VCaP (cell line): ENCODE measurements around the gene SHISA6.

Experiments
- H3K27ac ChIP-seq: fragments of 450-650 bp; 2 replicates; pipeline ENCODE4 v1.5.1; 2017
- TF ChIP-seq, protein P1 (sequence below): fragments of 450-650 bp; conservative IDR thresholded peaks from 2 replicates; pipeline ENCODE4 v1.5.1; 2017; ENCODE audit warnings: mild to moderate bottlenecking, moderate library complexity

SHISA6 gene

DNA sequence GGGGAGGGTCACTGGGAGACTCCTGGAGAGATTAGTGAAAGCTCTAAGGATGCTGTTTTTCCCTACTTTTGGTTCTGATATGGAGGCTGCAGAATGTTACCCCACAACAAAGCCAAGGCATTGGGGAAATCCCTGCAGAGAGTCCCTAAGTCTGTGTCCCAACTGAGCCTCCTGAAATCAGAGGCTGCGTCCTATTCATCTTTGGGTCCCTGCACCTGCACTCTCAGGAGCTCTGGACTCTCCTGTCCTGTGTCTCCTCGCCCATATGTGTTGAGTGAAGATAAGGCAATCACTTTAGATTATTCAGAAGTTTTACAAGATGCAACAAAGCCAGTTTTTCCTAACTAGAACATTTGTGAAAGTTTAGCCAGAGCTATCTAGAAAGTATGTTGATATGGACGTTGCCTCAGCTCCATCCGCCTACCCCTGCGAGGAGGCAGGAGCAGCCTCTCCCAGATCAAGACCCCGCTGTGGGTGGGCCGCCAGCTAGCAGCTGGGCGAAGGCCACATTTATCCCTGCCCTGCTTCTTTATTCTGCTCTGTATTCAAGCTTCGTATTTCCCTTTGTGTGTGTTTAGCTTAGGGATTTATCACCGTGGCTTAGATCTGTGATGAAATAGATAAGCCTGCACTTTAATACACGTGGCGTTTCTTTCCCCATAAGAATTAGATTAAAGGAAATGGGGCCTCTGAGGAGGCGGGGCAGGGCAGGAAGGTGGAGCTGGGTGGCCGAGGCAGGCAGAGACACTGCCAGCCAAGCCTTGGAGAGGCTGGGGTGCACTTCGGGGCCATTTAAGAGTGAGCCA lies 37.4 kb downstream of the SHISA6 start:
- H3K27ac ChIP-seq = peak overlapping the region; percentile 93
- TF ChIP-seq, protein P1, sequence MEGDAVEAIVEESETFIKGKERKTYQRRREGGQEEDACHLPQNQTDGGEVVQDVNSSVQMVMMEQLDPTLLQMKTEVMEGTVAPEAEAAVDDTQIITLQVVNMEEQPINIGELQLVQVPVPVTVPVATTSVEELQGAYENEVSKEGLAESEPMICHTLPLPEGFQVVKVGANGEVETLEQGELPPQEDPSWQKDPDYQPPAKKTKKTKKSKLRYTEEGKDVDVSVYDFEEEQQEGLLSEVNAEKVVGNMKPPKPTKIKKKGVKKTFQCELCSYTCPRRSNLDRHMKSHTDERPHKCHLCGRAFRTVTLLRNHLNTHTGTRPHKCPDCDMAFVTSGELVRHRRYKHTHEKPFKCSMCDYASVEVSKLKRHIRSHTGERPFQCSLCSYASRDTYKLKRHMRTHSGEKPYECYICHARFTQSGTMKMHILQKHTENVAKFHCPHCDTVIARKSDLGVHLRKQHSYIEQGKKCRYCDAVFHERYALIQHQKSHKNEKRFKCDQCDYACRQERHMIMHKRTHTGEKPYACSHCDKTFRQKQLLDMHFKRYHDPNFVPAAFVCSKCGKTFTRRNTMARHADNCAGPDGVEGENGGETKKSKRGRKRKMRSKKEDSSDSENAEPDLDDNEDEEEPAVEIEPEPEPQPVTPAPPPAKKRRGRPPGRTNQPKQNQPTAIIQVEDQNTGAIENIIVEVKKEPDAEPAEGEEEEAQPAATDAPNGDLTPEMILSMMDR = no peak

DNA sequence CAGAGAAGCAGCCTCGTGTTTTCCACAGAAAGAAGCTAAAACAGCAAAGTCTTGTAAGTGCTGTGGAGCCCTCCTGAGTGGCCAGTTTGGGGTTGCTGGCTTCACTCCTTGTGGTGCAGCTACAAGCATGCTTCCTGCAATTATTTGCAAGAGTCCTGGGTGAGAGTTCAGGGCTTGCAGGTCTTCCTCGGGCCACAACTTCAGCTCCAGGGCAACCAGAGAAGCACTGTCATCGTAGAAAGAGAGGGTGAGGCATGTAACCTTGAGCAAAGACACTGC lies 37.9 kb downstream of the SHISA6 start:
- TF ChIP-seq, protein P1 = no peak
- peak overlapping the region; percentile 93 for H3K27ac ChIP-seq

DNA sequence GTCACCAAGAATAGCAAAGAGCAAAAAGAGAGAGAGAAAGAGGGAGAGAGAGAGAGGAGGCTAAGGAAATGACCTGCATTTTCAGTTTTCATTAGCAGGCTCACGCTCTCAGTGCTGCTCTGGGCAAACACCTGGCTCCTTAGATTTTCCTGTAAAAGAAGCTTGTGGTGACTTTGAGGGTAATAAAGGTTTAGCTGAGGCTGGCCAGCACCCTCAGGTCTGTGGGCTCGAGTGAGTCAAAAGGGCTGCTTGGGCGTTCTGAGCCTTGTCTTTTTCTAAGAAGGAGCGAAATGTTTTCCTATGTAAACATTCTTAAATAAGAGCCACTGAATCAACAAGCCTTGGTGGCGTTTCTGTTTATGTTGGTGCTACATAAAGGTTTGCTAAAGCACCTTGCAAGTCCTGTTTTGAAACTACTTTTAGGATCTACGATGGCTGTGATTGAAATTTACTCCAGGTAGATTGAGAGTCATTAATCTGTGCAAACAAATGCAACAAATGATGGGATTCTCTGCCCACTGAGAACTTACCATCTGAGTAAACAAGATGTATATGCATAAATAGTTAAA lies 38.8 kb downstream of the SHISA6 start:
- H3K27ac ChIP-seq = peak overlapping the region; percentile 93
- TF ChIP-seq, protein P1 = no peak

DNA sequence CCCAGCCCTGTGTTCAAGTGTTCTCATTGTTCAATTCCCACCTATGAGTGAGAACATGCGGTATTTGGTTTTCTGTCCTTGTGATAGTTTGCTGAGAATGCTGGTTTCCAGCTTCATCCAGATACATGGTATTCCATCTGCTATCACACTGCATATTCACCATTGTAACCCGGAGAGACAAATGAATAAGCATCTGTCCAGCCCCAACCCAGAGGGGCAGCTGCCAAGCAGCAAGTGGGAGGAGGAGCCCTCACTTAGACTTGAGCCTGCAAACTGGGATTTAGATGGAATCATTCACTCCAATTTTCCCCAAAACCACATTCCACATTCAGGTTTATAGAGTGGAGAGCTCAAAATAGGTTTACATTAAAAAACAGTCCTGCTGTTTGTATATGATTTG lies 41.6 kb downstream of the SHISA6 start:
- TF ChIP-seq, protein P1 = no peak
- H3K27ac ChIP-seq = no peak overlapping the region

DNA sequence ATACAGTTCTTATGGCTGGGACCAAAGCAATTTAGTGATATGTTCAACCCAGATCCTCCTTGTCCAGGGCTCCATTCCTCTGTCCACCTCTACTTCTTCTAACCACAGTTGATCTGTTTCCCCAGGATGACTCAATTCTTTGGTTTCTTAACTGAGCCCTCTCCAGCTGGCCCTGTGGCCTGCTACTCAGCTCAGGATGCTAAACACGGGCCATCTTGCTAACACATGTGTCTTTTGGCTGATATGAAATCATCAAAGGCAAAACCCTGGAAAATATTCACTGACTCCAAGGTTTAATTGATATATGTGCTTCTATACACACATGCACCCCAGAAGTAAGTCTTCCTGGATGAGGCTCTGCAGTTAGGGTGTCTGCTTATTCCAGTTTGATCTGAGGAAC lies 43.8 kb downstream of the SHISA6 start:
- no peak overlapping the region for H3K27ac ChIP-seq
- TF ChIP-seq, protein P1 = no peak

DNA sequence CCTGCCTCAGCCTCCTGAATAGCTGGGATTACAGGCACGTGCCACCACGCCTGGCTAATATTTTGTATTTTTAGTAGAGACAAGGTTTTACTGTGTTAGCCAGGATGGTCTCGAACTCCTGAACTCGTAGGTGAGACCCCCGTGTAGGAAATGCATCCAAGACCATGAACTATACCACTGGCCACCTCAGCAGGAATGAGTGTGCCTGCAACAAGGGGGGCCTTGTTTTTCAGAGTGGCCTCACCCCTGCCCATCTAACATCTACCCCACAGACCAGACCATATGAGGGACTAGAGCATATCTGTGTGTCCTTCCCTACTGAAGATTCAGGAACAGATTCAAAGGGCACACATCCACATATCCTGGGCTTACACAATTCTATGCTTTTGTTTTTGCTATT lies 44.9 kb downstream of the SHISA6 start:
- TF ChIP-seq, protein P1 = no peak
- no peak overlapping the region for H3K27ac ChIP-seq

DNA sequence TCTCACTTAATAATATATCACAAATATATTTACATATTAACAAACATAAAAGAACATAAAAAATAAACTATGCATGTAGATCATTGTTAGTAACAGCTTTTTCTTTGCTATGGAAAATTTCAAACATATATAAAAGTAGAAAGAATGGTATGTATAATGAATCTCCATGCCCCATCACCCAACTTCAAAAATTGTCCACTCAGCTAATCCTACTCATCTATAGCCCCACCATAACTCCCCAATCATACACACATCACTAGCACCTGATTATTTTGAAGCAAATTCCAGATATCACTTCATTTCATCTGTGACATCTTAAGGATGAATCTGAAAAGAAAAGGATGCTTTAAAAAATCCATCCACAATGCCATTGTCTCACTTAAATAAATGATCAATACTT lies 46.8 kb downstream of the SHISA6 start:
- H3K27ac ChIP-seq = no peak overlapping the region
- TF ChIP-seq, protein P1 = no peak
